GM12872 (cell line): ENCODE data around the gene PLCL2.

Experiments
- CTCF ChIP-seq: IDR thresholded peaks from 3 replicates; pipeline ENCODE4 v1.5.1; 2011; ENCODE audit warnings: low read depth, mild to moderate bottlenecking, low read length, moderate library complexity; ENCODE audit not compliant: insufficient read depth

Gene PLCL2

GRCh38 chr3:17035966-17036365 is 151.2 kb downstream of the PLCL2 start:
- TF ChIP-seq CTCF, result no peak

- no peak for TF ChIP-seq CTCF
Measured at GRCh38 chr3:17038141-17038540, 153.4 kb downstream of the PLCL2 start.

- TF ChIP-seq CTCF, result no peak
Measured at GRCh38 chr3:17038900-17039553, 154.3 kb downstream of the PLCL2 start.

GRCh38 chr3:17039594-17039993 is 154.8 kb downstream of the PLCL2 start:
- TF ChIP-seq CTCF, result no peak

GRCh38 chr3:17040322-17040989 is 155.7 kb downstream of the PLCL2 start:
- TF ChIP-seq CTCF, result no peak

GRCh38 chr3:17040990-17041377 is 156.2 kb downstream of the PLCL2 start:
- TF ChIP-seq CTCF, result no peak

- TF ChIP-seq CTCF, result no peak
Measured at GRCh38 chr3:17044855-17045254, 160.1 kb downstream of the PLCL2 start.
